ENCODE data around the gene GPR143. TPM values are rescaled to one million over a fixed set of nuclear protein-coding genes. Genes with fewer than 3 reads are reported as not detected.

Gene GPR143
- total RNA-seq, 1 donor = not detected

DNA sequence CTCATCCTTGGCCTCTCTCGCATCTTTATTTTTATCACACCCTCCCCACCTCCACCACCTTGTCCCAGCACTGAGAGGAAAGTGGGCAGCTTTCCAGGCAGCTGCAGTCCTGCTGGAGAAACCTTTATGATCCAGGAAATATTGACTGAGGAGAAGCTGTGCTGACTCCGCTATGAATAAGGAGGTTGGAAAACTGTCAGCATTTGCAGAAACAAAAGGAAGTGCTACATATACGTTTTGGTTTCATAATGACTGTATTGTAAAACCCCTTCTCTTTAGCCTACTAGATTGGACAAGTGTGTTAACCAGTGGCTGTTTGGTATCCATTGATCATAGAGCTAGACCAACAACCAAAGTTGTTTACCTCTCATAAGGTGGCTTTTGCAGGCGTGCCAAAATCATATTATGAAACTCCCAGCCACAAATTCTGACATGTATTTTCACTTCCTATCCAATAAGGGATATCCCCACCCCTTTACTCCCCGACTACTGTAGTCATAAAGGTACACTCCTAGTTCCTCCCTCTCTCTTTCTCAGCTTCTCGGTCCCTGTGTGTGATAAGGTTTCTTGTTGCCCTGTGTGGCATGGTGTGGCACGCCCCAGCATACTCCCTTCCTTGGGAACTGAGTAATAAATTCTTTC lies 88.4 kb downstream of the GPR143 start:
- no peak for DNase-seq (ENCODE audit: low read depth in 2 of 3, low spot score in 2 of 3)

DNA sequence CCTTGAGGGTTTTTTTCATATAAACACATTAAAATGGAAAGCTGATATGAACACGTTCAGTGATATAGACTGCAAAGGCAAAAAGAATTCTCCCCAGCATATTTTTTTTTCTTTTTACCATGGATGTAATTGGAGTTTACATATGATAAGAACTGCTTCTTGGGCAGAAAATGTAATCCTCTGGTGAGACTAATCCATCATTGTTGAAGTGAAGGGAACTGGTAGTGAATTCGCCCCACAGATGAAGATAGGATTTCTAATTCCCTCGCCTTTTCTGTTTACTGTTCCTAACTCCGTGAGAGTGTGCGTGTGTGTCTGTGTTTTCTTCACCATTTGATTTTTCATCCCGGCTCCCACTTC lies 88.9 kb downstream of the GPR143 start:
- no peak for DNase-seq (ENCODE audit: low read depth in 2 of 3, low spot score in 2 of 3)

- no peak for DNase-seq (ENCODE audit: low read depth in 2 of 3, low spot score in 2 of 3)
Observed at GRCh38 chrX:9676306-9676705, 89.3 kb downstream of the GPR143 start.

Other genes starting within 250 kb of the GPR143 start
- under 0.01 TPM for gene SHROOM2, start 20.6 kb upstream of the GPR143 start, total RNA-seq
- not detected for gene CLDN34, start 201.5 kb upstream of the GPR143 start, total RNA-seq